Ramos (cell line): ENCODE results near the gene OBSL1.

Source experiments
- in situ Hi-C: fragments of 300-500 bp; cut with MboI; formaldehyde crosslinking; loops from one replicate; pipeline ENCODE4 v1.14.3; 2022; ENCODE audit warnings: low sequenced_read_pairs; ENCODE audit not compliant: unreplicated experiment

Gene OBSL1

DNA sequence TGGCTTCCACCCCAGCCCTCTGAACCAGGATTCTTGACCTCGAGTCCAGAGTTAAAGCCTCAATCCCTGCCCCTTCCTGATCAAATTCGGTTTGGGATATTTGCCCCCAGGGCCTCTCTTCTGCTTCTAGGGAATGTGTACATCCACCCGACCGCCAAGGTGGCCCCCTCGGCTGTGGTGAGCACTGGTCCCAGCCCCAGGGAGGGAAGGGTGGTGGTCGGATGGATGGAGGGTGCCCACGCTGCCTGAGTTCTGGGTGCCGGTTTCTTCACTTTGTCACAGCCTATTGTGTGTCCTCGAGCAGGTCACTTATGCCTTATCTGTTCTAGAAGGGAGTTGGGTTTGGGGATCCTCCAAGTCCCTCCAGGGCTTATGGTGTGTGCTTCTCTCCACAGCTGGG is 65.8 kb downstream of the OBSL1 start:
- in situ Hi-C loops, result no loop called here

GRCh38 chr2:219502618-219503017 is 68.7 kb downstream of the OBSL1 start:
- in situ Hi-C loops, result no loop called here

DNA sequence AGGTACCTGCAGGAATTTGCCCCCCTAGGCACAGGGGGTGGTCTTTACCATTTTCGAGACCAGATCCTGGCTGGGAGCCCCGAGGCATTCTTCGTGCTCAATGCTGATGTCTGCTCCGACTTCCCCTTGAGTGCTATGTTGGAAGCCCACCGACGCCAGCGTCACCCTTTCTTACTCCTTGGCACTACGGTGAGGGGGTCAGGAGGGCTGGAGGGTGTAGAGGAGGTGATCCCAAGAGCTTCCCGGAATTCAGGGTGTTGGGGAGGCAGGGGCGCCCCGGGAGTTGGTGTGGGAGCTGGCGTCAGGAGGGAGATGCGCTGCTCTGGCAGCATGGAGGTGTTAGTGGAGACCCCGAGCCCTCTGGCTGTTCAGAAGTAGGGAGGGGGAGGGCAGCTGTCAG is 69.5 kb downstream of the OBSL1 start:
- in situ Hi-C loops, result no loop called here
